Activated T-cell treated with anti-CD3 and anti-CD28 coated beads, Interleukin-2, amount 50 U/mL, for 72 hours (primary cell): ENCODE measurements around the gene STXBP1. TPM values are rescaled to one million over a fixed set of nuclear protein-coding genes. Genes with fewer than 3 reads are reported as not detected.

Source experiments
- ATAC-seq, 2 donors: fragments of 150-1000 bp; cut with Tn5 transposase; replicated peaks in 1 of 2; 2 replicates each; pipeline ENCODE4 v1.10.0; 2021; ENCODE audit warnings: moderate library complexity in 2 of 2, mild to moderate bottlenecking in 1 of 2
- DNase-seq, 2 donors: peaks; one replicate each; pipeline ENCODE4 v3.0.0; 2021 to 2022; ENCODE audit warnings: mixed read lengths in 1 of 2
- H3K27ac Mint-ChIP-seq: one replicate; pipeline ENCODE4 v1.8.0; 2022; ENCODE audit warnings: mild to moderate bottlenecking, moderate library complexity, mixed read lengths
- H3K27me3 Mint-ChIP-seq: one replicate; pipeline ENCODE4 v1.8.0; 2022; ENCODE audit warnings: low read depth, mixed read lengths
- H3K36me3 Mint-ChIP-seq, 2 donors: one replicate each; pipeline ENCODE4 v1.8.0; 2022; ENCODE audit warnings: mixed read lengths in 2 of 2, mild to moderate bottlenecking in 1 of 2; ENCODE audit not compliant: insufficient read depth in 2 of 2
- H3K4me1 Mint-ChIP-seq: one replicate; pipeline ENCODE4 v1.8.0; 2022; ENCODE audit warnings: low read depth, mixed read lengths
- H3K4me3 Mint-ChIP-seq, 2 donors: one replicate each; pipeline ENCODE4 v1.8.0; 2022; ENCODE audit warnings: mild to moderate bottlenecking in 2 of 2, mixed read lengths in 2 of 2, moderate library complexity in 2 of 2
- H3K9me3 Mint-ChIP-seq, 2 donors: one replicate each; pipeline ENCODE4 v1.8.0; 2022; ENCODE audit warnings: mixed read lengths in 2 of 2
- total RNA-seq, 2 donors: library from RNA; stranded (reverse); gene quantifications; one replicate each; pipeline ENCODE4 v1.2.3, GENCODE V29; 2022

Gene STXBP1
- total RNA-seq, 2 donors from 2014 or later: 14.5 to 26.6 TPM

GRCh38 chr9:127714020-127714750 is 102.1 kb downstream of the STXBP1 start:
- Mint-ChIP-seq H3K4me1 (peaks cover 31% of the 10 kb centered on the region), H3K4me3 (peak overlapping the region; percentile 88 to 99), H3K27me3 (no peaks in the 10 kb centered on the region), H3K36me3 (peaks cover 1 to 2% of the 10 kb centered on the region in 2 donors), H3K9me3 (no peaks in the 10 kb centered on the region), H3K27ac (no peak overlapping the region)
- no peak for DNase-seq
- no peak for ATAC-seq

DNA sequence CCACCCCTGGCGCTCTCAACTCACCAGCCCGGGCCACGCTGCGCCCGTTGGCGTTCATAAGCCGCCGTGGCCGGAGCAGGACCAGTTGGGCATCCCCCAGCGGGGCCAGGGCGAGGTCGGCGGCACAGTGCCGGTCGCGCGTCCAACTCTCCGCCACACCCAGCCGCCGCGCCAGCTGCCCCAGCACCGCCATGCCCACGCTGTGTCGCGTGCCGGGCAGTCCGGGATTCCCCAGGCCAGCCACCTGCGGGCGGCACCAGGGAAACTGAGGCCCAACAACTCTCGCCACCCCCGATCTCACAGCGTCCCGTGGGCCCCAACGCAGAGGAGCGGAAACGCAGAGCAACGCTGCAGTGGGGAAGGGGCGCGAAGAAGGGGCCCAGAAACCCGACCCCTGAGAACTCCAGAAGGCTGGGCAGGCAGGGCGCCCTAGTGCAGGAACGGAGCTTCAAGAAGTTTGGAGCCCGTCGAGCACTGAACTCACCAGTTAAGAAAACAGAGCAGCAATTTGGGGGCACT is 102.9 kb downstream of the STXBP1 start:
- Mint-ChIP-seq H3K4me1 (peaks cover 38% of the 10 kb centered on the region), H3K27ac (peak overlapping the region; percentile 61), H3K36me3 (peaks cover 1 to 2% of the 10 kb centered on the region in 2 donors), H3K9me3 (no peaks in the 10 kb centered on the region), H3K27me3 (no peaks in the 10 kb centered on the region), H3K4me3 (peak overlapping the region; percentile 88 to 99)
- DNase-seq: peak; percentile 28 to 32
- ATAC-seq: peak; percentile 11 to 20

- Mint-ChIP-seq H3K27ac (peak within 1 kb of the TSS; percentile 85), H3K4me1 (peaks cover 34% of the 10 kb centered on the region), H3K4me3 (peak within 1 kb of the TSS; percentile 88 to 99), H3K36me3 (peaks cover 1 to 2% of the 10 kb centered on the region in 2 donors), H3K27me3 (no peaks in the 10 kb centered on the region), H3K9me3 (no peaks in the 10 kb centered on the region)
- peak; percentile 92 to 97 for ATAC-seq
- peak; percentile 99 for DNase-seq
These were observed 103.6 kb downstream of the STXBP1 start, which contains the start of the genes PTRH1 and TTC16 for GRCh38 chr9:127715470-127716337. TSS of gene PTRH1 (minus strand) at chr9:127715663. CDS start at chr9:127715639, 24 bp downstream. TSS of gene TTC16 (plus strand) at chr9:127716079. CDS start at chr9:127716146, 67 bp downstream.

DNA sequence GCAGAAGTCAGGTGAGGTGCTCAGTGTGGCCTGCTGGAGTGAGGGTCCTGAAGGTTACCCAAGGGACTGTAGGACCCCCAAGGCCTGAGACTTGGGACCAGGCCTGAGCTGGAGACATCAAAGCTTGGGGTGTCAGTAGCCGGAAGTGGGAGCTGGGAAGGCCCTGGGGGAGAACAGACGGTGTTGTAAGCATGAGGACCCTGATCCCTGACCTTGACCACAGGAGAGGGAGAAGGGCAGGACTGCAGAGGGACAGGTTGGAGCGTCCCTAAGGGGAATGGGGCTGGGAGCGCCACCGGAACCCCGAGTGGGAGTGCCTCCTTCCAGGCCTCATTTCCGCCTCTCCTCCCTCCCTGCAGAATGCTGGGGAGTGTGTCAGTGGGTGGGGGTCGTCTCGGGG is 104.3 kb downstream of the STXBP1 start:
- Mint-ChIP-seq H3K4me1 (peaks cover 28% of the 10 kb centered on the region), H3K27me3 (no peaks in the 10 kb centered on the region), H3K4me3 (peak overlapping the region; percentile 88 to 99), H3K36me3 (peaks cover 1 to 2% of the 10 kb centered on the region in 2 donors), H3K9me3 (no peaks in the 10 kb centered on the region), H3K27ac (peak overlapping the region; percentile 85)
- ATAC-seq (no peak), DNase-seq (no peak)

- H3K27ac Mint-ChIP-seq: no peak overlapping the region
- H3K9me3 Mint-ChIP-seq: no peaks in the 10 kb centered on the region
- no peak for ATAC-seq
- H3K27me3 Mint-ChIP-seq: no peaks in the 10 kb centered on the region
- DNase-seq: no peak
- H3K36me3 Mint-ChIP-seq: peaks cover 1 to 2% of the 10 kb centered on the region in 2 donors
- H3K4me3 Mint-ChIP-seq: peak overlapping the region in 1 of 2 donors; percentile 47
- peaks cover 24% of the 10 kb centered on the region for H3K4me1 Mint-ChIP-seq
These were observed 105.7 kb downstream of the STXBP1 start for GRCh38 chr9:127717766-127718165.

DNA sequence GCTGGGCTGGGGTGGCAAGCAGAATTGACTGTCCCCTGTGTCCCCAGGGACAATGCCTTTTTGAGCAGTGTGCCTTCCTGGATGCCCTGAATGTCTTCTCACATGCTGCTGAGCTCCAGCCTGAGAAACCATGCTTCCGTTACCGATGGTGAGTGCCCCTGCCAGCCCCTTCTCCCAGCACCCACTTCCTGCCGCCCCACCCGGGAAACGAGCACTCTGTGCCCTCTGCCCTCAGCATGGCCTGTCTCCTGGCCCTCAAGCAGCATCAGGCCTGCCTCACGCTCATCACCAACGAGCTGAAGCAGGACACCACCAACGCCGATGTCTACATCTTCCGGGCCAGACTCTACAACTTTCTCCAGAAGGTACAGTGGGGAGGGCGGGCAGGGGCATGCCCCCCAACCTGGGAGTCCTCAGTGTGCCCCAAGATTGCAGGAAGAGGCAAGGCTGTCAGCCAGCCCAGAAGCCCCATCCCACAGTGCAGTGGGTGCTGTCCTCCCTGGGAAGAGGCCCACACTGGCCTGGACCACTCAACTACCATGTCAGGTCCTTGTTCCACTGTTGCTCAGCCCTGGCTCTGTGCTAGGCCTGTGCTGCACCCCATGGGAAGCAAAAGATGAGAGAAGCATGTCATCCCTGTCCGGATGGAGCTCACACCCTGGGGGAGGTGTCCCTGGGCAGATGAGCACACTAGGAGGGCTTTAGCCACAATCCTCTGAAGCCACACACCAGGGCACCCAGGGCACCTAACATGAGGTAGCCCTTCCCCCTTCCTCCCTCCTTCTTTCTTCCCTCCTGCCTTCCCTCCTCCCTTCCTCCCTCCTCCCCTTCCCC is 108.2 kb downstream of the STXBP1 start:
- DNase-seq: peak in 1 of 2 donors; percentile 56
- H3K27me3 Mint-ChIP-seq: no peaks in the 10 kb centered on the region

GRCh38 chr9:127720865-127721227 is 108.8 kb downstream of the STXBP1 start:
- Mint-ChIP-seq H3K4me3 (peak overlapping the region in 1 of 2 donors; percentile 73), H3K4me1 (peaks cover 18% of the 10 kb centered on the region), H3K27me3 (no peaks in the 10 kb centered on the region), H3K27ac (peak overlapping the region; percentile 91), H3K9me3 (no peaks in the 10 kb centered on the region), H3K36me3 (no peaks in the 10 kb centered on the region)
- DNase-seq: no peak
- ATAC-seq: no peak

More for the DNA sequence above, 108.2 kb downstream of the STXBP1 start:
- Mint-ChIP-seq H3K9me3 (no peaks in the 10 kb centered on the region), H3K36me3 (peaks cover 1 to 2% of the 10 kb centered on the region in 2 donors), H3K4me1 (peaks cover 19% of the 10 kb centered on the region), H3K27ac (peak overlapping the region; percentile 95), H3K4me3 (peak overlapping the region in 1 of 2 donors; percentile 69)
- ATAC-seq: peak in 1 of 2 donors; percentile 10

DNA sequence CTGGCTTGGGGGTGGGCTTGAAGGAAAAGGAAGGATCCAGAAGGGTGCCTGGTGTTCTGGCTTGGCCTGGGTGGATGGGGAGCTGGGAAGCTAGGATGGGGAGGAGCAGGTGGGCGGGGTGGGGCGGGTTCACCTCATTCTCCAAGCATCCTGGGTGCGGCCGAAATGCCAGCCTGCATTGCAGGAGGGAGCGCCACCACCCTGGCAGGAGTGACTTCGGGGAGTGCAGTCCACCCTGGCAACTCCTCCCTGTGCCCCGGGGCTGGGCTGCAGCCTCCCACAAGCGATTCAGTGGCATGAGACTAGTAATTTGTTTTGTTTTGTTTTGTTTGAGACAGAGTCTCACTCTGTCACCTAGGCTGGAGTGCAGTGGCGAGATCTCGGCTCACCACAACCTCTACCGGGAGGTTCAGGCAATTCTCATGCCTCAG is 109.3 kb downstream of the STXBP1 start:
- Mint-ChIP-seq H3K36me3 (no peaks in the 10 kb centered on the region), H3K4me3 (peak overlapping the region in 1 of 2 donors; percentile 73), H3K27me3 (no peaks in the 10 kb centered on the region), H3K9me3 (no peaks in the 10 kb centered on the region), H3K4me1 (peaks cover 12% of the 10 kb centered on the region), H3K27ac (peak overlapping the region; percentile 91)
- ATAC-seq (peak in 1 of 2 donors; percentile 39), DNase-seq (no peak)

GRCh38 chr9:127722055-127722745 is 110.1 kb downstream of the STXBP1 start:
- DNase-seq (no peak), ATAC-seq (no peak)
- Mint-ChIP-seq H3K27ac (no peak overlapping the region), H3K4me3 (no peak overlapping the region), H3K36me3 (no peaks in the 10 kb centered on the region), H3K4me1 (peaks cover 12% of the 10 kb centered on the region), H3K27me3 (no peaks in the 10 kb centered on the region), H3K9me3 (no peaks in the 10 kb centered on the region)

GRCh38 chr9:127723013-127723412 is 110.9 kb downstream of the STXBP1 start:
- Mint-ChIP-seq H3K4me3 (no peak overlapping the region), H3K9me3 (no peaks in the 10 kb centered on the region), H3K36me3 (no peaks in the 10 kb centered on the region), H3K27ac (no peak overlapping the region), H3K4me1 (peaks cover 12% of the 10 kb centered on the region), H3K27me3 (no peaks in the 10 kb centered on the region)
- DNase-seq: no peak
- ATAC-seq: no peak

DNA sequence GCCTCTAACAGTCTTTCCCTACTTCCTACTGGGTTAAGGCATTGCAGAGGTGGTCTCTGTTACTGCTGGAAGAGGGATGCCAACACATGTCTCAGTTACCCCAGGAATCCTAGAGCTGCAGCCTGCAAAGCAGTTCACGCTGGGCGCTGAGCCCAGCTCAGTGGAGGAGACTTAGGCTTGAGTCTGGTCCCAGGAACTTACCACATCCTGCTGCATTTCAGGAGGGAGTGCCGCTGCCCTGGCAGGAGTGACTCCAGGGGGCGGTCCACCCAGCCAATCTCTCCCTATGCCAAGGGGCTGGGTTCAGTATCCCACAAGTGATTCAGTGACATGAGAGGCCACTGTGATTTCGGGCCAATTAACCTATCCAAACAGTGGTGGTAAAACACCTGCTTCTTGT is 111.4 kb downstream of the STXBP1 start:
- Mint-ChIP-seq H3K27ac (no peak overlapping the region), H3K4me1 (peaks cover 12% of the 10 kb centered on the region), H3K27me3 (no peaks in the 10 kb centered on the region), H3K36me3 (no peaks in the 10 kb centered on the region), H3K9me3 (no peaks in the 10 kb centered on the region), H3K4me3 (no peak overlapping the region)
- ATAC-seq (no peak), DNase-seq (no peak)

DNA sequence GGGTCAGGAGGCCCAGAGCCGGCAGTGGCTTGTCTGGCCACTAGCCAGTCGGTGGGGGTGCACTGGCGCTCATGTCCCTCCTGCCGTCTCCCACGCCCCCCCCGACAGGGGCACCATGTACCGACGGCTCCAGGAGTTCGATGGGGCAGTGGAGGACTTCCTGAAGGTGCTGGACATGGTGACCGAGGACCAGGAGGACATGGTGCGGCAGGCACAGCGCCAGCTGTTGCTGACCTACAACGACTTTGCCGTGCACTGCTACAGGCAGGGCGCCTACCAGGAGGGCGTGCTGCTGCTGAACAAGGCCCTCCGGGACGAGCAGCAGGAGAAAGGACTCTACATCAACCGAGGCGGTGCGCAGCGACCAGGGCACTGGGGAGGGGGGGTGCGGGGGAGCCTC is 111.9 kb downstream of the STXBP1 start:
- Mint-ChIP-seq H3K4me1 (peaks cover 11% of the 10 kb centered on the region), H3K4me3 (no peak overlapping the region), H3K27me3 (no peaks in the 10 kb centered on the region), H3K27ac (no peak overlapping the region), H3K9me3 (no peaks in the 10 kb centered on the region), H3K36me3 (no peaks in the 10 kb centered on the region)
- DNase-seq (no peak), ATAC-seq (no peak)
